Body of pancreas (tissue), 4 donors: ENCODE data around the gene KRT34.

ENCODE experiments used
- POLR2A ChIP-seq, 3 donors: fragments of 450-650 bp; IDR thresholded peaks; one replicate each; pipeline ENCODE4 v1.6.1; 2016; ENCODE audit warnings: antibody characterized with exemption in 3 of 3, mild to moderate bottlenecking in 2 of 3
- TF ChIP-seq, protein P1 (sequence below), 7 experiments: fragments of 450-650 bp in 4 of 7; fragments of 200-600 bp in 3 of 7; sonication (generic) in 3 of 7; IDR thresholded peaks; one replicate each; pipeline ENCODE4 v1.5.1; 2016 to 2019; ENCODE audit warnings: antibody characterized with exemption in 7 of 7

GRCh38 chr17:41403404-41404023 is 21.4 kb upstream of the KRT34 start:
- TF ChIP-seq POLR2A (IDR thresholded peaks at IDR 0.05): no peak
- TF ChIP-seq, protein P1, sequence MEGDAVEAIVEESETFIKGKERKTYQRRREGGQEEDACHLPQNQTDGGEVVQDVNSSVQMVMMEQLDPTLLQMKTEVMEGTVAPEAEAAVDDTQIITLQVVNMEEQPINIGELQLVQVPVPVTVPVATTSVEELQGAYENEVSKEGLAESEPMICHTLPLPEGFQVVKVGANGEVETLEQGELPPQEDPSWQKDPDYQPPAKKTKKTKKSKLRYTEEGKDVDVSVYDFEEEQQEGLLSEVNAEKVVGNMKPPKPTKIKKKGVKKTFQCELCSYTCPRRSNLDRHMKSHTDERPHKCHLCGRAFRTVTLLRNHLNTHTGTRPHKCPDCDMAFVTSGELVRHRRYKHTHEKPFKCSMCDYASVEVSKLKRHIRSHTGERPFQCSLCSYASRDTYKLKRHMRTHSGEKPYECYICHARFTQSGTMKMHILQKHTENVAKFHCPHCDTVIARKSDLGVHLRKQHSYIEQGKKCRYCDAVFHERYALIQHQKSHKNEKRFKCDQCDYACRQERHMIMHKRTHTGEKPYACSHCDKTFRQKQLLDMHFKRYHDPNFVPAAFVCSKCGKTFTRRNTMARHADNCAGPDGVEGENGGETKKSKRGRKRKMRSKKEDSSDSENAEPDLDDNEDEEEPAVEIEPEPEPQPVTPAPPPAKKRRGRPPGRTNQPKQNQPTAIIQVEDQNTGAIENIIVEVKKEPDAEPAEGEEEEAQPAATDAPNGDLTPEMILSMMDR (IDR thresholded peaks at IDR 0.05): no peak
